ENCODE data around the gene PLAC8L1.

- TF ChIP-seq CTCF (IDR thresholded peaks at IDR 0.05): no peak
- TF ChIP-seq POLR2A (IDR thresholded peaks at IDR 0.05): no peak
Observed at GRCh38 chr5:146055432-146055831, 49.9 kb downstream of the PLAC8L1 start.
